Measurements from ENCODE around the gene P2RX1. TPM values are rescaled to one million over a fixed set of nuclear protein-coding genes. Genes with fewer than 3 reads are reported as not detected.

Gene P2RX1
- total and polyA plus RNA-seq, 4 donors = 0.44 to 5.2 (median 0.64) TPM

DNA sequence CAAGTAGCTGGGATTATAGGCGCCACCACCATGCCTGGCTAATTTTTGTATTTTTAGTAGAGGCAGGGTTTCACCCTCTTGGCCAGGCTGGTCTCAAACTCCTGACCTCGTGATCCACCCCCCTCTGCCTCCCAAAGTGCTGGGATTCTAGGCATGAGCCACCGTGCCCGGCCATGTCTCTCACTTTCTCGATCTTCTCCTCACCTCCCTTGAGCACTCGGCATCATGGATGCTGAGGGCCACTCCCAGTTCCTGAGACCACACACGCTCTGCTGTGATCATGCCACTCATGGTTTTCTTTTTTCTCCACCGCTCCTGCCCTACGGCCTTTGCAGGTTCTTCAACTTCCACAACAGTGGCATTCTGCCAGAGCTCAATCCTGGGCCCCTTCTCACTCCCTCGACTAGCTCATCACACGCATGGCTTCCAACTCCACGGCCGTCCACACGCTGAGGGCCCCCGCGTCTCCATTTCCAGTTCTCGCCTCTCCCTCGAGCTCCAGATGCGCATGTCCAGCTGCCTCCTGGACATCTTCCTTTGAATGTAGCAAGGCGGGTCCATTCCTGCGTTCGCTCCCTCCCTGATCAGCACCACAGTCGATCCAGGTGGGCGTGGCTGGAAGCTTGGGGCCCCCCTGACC, 64.7 kb downstream of the P2RX1 start:
- DNase-seq (ENCODE audit: low spot score) = no peak
- H3K9ac ChIP-seq (ENCODE audit: low read depth in 1 of 2, low read length in 2 of 2) = no peak overlapping the region
- H3K27ac ChIP-seq (ENCODE audit: low read depth in 1 of 2, low read length in 2 of 2) = no peak overlapping the region
- H3K36me3 ChIP-seq (ENCODE audit: control insufficient read depth in 4 of 4, insufficient read depth in 3 of 4, low read depth in 1 of 4, low read length in 3 of 4) = no peaks in the 10 kb centered on the region
- no peak overlapping the region for H3K4me3 ChIP-seq (ENCODE audit: low read depth in 1 of 3, low read length in 3 of 3)
- TF ChIP-seq NR2F2 (IDR thresholded peaks at IDR 0.05) = no peak
- no peak for TF ChIP-seq YY1 (IDR thresholded peaks at IDR 0.05)
- no peak for TF ChIP-seq EGR1 (IDR thresholded peaks at IDR 0.05; ENCODE audit: low read depth in 2 of 2)
- TF ChIP-seq, protein P1, sequence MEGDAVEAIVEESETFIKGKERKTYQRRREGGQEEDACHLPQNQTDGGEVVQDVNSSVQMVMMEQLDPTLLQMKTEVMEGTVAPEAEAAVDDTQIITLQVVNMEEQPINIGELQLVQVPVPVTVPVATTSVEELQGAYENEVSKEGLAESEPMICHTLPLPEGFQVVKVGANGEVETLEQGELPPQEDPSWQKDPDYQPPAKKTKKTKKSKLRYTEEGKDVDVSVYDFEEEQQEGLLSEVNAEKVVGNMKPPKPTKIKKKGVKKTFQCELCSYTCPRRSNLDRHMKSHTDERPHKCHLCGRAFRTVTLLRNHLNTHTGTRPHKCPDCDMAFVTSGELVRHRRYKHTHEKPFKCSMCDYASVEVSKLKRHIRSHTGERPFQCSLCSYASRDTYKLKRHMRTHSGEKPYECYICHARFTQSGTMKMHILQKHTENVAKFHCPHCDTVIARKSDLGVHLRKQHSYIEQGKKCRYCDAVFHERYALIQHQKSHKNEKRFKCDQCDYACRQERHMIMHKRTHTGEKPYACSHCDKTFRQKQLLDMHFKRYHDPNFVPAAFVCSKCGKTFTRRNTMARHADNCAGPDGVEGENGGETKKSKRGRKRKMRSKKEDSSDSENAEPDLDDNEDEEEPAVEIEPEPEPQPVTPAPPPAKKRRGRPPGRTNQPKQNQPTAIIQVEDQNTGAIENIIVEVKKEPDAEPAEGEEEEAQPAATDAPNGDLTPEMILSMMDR (IDR thresholded peaks at IDR 0.05; ENCODE audit: low read depth, low read length, missing input control) = no peak
- 90% methylated on average over 24 of the region's 24 CpGs for WGBS
- no peaks in the 10 kb centered on the region for H3K4me1 ChIP-seq (ENCODE audit: control insufficient read depth in 4 of 4, insufficient read depth in 4 of 4, low read length in 3 of 4)
- no peaks in the 10 kb centered on the region for H3K27me3 ChIP-seq (ENCODE audit: control insufficient read depth in 4 of 4, insufficient read depth in 4 of 4, low read length in 3 of 4)
- H3K9me3 ChIP-seq (ENCODE audit: control insufficient read depth in 4 of 4, low read length in 3 of 4) = no peaks in the 10 kb centered on the region

DNA sequence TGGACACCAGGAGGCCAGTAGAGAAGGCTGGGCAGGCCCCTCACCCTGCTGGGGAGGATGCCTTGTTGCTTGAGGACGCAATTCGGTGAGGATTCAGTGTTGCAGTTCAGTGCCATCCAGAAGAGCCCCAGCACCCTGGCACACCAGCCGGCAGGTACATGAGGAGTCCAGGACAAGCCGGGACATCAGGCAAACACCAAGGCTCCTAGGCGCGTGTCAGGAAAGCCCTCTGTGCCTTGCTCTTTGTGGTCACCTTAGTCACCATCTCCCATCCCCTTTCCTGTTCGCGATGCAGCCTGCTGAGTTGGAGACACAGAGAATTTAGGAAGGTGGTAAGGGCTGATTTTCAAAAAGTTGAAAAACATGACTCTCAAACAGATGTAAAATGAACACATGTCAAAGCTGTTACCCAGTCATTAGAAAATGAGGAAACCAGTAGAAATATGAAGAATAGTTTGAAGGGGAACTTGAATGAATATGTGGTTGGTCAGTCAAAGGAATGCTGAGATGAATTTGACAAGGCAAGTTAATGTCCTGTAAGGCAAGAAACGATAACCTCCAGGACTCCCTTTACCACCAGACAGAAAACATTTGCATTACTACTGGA, 67.9 kb downstream of the P2RX1 start:
- TF ChIP-seq RAD21 (IDR thresholded peaks at IDR 0.05) (no peak), RXRA (IDR thresholded peaks at IDR 0.05) (no peak), FOXA1 (IDR thresholded peaks at IDR 0.05) (no peak), JUND (IDR thresholded peaks at IDR 0.05) (no peak), HNF4A (conservative IDR thresholded peaks at IDR 0.05) (no peak), TAF1 (conservative IDR thresholded peaks at IDR 0.05) (no peak), SP1 (IDR thresholded peaks at IDR 0.05) (no peak), FOXA2 (IDR thresholded peaks at IDR 0.05) (no peak), EGR1 (IDR thresholded peaks at IDR 0.05; ENCODE audit: low read depth in 2 of 2) (no peak), YY1 (IDR thresholded peaks at IDR 0.05) (no peak), HNF4G (IDR thresholded peaks at IDR 0.05) (no peak)
- TF ChIP-seq, protein P2, sequence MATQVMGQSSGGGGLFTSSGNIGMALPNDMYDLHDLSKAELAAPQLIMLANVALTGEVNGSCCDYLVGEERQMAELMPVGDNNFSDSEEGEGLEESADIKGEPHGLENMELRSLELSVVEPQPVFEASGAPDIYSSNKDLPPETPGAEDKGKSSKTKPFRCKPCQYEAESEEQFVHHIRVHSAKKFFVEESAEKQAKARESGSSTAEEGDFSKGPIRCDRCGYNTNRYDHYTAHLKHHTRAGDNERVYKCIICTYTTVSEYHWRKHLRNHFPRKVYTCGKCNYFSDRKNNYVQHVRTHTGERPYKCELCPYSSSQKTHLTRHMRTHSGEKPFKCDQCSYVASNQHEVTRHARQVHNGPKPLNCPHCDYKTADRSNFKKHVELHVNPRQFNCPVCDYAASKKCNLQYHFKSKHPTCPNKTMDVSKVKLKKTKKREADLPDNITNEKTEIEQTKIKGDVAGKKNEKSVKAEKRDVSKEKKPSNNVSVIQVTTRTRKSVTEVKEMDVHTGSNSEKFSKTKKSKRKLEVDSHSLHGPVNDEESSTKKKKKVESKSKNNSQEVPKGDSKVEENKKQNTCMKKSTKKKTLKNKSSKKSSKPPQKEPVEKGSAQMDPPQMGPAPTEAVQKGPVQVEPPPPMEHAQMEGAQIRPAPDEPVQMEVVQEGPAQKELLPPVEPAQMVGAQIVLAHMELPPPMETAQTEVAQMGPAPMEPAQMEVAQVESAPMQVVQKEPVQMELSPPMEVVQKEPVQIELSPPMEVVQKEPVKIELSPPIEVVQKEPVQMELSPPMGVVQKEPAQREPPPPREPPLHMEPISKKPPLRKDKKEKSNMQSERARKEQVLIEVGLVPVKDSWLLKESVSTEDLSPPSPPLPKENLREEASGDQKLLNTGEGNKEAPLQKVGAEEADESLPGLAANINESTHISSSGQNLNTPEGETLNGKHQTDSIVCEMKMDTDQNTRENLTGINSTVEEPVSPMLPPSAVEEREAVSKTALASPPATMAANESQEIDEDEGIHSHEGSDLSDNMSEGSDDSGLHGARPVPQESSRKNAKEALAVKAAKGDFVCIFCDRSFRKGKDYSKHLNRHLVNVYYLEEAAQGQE (IDR thresholded peaks at IDR 0.05) = no peak
- TF ChIP-seq, protein P1 (IDR thresholded peaks at IDR 0.05; ENCODE audit: low read depth, low read length, missing input control) = no peak
- TF ChIP-seq, protein P3, sequence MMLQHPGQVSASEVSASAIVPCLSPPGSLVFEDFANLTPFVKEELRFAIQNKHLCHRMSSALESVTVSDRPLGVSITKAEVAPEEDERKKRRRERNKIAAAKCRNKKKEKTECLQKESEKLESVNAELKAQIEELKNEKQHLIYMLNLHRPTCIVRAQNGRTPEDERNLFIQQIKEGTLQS (IDR thresholded peaks at IDR 0.05) = no peak
- no peak for DNase-seq (ENCODE audit: low spot score)
- WGBS = 86% methylated on average over 9 of the region's 9 CpGs
- H3K27me3 ChIP-seq (ENCODE audit: control insufficient read depth in 4 of 4, insufficient read depth in 4 of 4, low read length in 3 of 4) = no peaks in the 10 kb centered on the region
- no peaks in the 10 kb centered on the region for H3K36me3 ChIP-seq (ENCODE audit: control insufficient read depth in 4 of 4, insufficient read depth in 3 of 4, low read depth in 1 of 4, low read length in 3 of 4)
- no peak overlapping the region for H3K9ac ChIP-seq (ENCODE audit: low read depth in 1 of 2, low read length in 2 of 2)
- peaks cover 0 to 18% (median 8%) of the 10 kb centered on the region in 4 donors for H3K4me1 ChIP-seq (ENCODE audit: control insufficient read depth in 4 of 4, insufficient read depth in 4 of 4, low read length in 3 of 4)
- no peaks in the 10 kb centered on the region for H3K9me3 ChIP-seq (ENCODE audit: control insufficient read depth in 4 of 4, low read length in 3 of 4)
- no peak overlapping the region for H3K4me3 ChIP-seq (ENCODE audit: low read depth in 1 of 3, low read length in 3 of 3)
- no peak overlapping the region for H3K27ac ChIP-seq (ENCODE audit: low read depth in 1 of 2, low read length in 2 of 2)
